CD8-positive, alpha-beta memory T cell (primary cell): Measurements from ENCODE around the gene EPN3. TPM values are rescaled to one million over a fixed set of nuclear protein-coding genes. Genes with fewer than 3 reads are reported as not detected.
A peak's percentile ranks its signal among the peaks of the same experiment; 100 is the strongest.

ENCODE experiments used
- CTCF ChIA-PET: fragments of 350-600 bp; sonication (Branson Sonifier 250); formaldehyde crosslinking; loops from one replicate; lab custom pipeline; 2021; ENCODE audit warnings: antibody characterized with exemption; lab: Charles Lee
- POLR2A ChIA-PET: fragments of 350-600 bp; sonication (Branson Sonifier 250); formaldehyde crosslinking; loops from one replicate; lab custom pipeline; 2021; ENCODE audit warnings: antibody characterized with exemption; lab: Charles Lee
- DNase-seq, 5 donors: peaks; one replicate each; pipeline versions ENCODE4 v3.0.0 to v3.0.0-alpha.2; 2020 to 2022; ENCODE audit warnings: mixed read lengths in 1 of 5
- H3K27ac ChIP-seq: one replicate; pipeline ENCODE4 v1.7.0; 2013; ENCODE audit warnings: low read depth, mild to moderate bottlenecking, low read length, moderate library complexity
- H3K27me3 ChIP-seq: 2 replicates; pipeline ENCODE4 v1.7.0; 2013; ENCODE audit warnings: low read length, mild to moderate bottlenecking; ENCODE audit not compliant: insufficient read depth, poor library complexity, severe bottlenecking
- H3K36me3 ChIP-seq: 2 replicates; pipeline ENCODE4 v1.7.0; 2013; ENCODE audit warnings: mild to moderate bottlenecking, low read length, moderate library complexity; ENCODE audit not compliant: insufficient read depth
- H3K4me1 ChIP-seq: 2 replicates; pipeline ENCODE4 v1.7.0; 2013; ENCODE audit warnings: mild to moderate bottlenecking, low read length, moderate library complexity; ENCODE audit not compliant: insufficient read depth
- H3K4me3 ChIP-seq: 2 replicates; pipeline ENCODE4 v1.7.0; 2013; ENCODE audit warnings: mild to moderate bottlenecking, low read length
- H3K9me3 ChIP-seq: 2 replicates; pipeline ENCODE4 v1.7.0; 2013; ENCODE audit warnings: mild to moderate bottlenecking, low read length
- H3K27ac Mint-ChIP-seq, 8 donors: one replicate each; pipeline ENCODE4 v1.8.0; 2020 to 2021; ENCODE audit warnings: mixed read lengths in 8 of 8, mild to moderate bottlenecking in 6 of 8, inconsistent platforms in 3 of 8, moderate library complexity in 3 of 8
- H3K27me3 Mint-ChIP-seq, 2 donors: one replicate each; pipeline ENCODE4 v1.8.0; 2020 to 2021; ENCODE audit warnings: mixed read lengths in 2 of 2, mild to moderate bottlenecking in 1 of 2, moderate library complexity in 1 of 2
- H3K36me3 Mint-ChIP-seq, 3 donors: one replicate each; pipeline ENCODE4 v1.8.0; 2020 to 2021; ENCODE audit warnings: mixed read lengths in 3 of 3, inconsistent platforms in 1 of 3, mild to moderate bottlenecking in 1 of 3
- H3K4me1 Mint-ChIP-seq, 3 donors: one replicate each; pipeline ENCODE4 v1.8.0; 2020 to 2021; ENCODE audit warnings: mixed read lengths in 3 of 3, inconsistent platforms in 1 of 3, mild to moderate bottlenecking in 1 of 3
- H3K4me3 Mint-ChIP-seq, 7 donors: one replicate each; pipeline ENCODE4 v1.8.0; 2020 to 2021; ENCODE audit warnings: mixed read lengths in 7 of 7, mild to moderate bottlenecking in 6 of 7, moderate library complexity in 4 of 7, inconsistent platforms in 2 of 7
- H3K9me3 Mint-ChIP-seq, 5 donors: one replicate each; pipeline ENCODE4 v1.8.0; 2020 to 2022; ENCODE audit warnings: mixed read lengths in 5 of 5, mild to moderate bottlenecking in 3 of 5, moderate library complexity in 2 of 5, inconsistent platforms in 1 of 5
- polyA plus RNA-seq: library from polyadenylated mRNA; unstranded; fragments of 300-500 nt; fragmentation: Illumina TruSeq; gene quantifications from one replicate; pipeline ENCODE4 v1.2.3, GENCODE V29; 2021
- total RNA-seq, 2 experiments: library from RNA; stranded (reverse); gene quantifications; one replicate each; pipeline ENCODE4 v1.2.3, GENCODE V29; 2021

Gene EPN3
- total and polyA plus RNA-seq, 3 experiments from 2014 or later = not detected

- Histone ChIP-seq H3K36me3 (no peaks in the 10 kb centered on the region), H3K9me3 (no peaks in the 10 kb centered on the region), H3K27me3 (peaks cover 44% of the 10 kb centered on the region), H3K4me3 (no peak overlapping the region), H3K4me1 (no peaks in the 10 kb centered on the region), H3K27ac (no peak overlapping the region)
- Mint-ChIP-seq H3K9me3 (no peaks in the 10 kb centered on the region), H3K36me3 (no peaks in the 10 kb centered on the region), H3K4me3 (peak overlapping the region in 1 of 7 donors; percentile 51), H3K27me3 (peaks cover 55 to 71% of the 10 kb centered on the region in 2 donors), H3K4me1 (peaks cover 0 to 24% (median 4%) of the 10 kb centered on the region in 3 donors), H3K27ac (no peak overlapping the region)
- POLR2A ChIA-PET = no interaction called here
- no peak for DNase-seq
- CTCF ChIA-PET = no interaction called here
Observed at GRCh38 chr17:50533185-50533584, 650 bp downstream of the EPN3 start.

- H3K4me1 Mint-ChIP-seq = peaks cover 0 to 24% (median 4%) of the 10 kb centered on the region in 3 donors
- peak overlapping the region in 2 of 8 donors; percentile 14 to 34 for H3K27ac Mint-ChIP-seq
- no peaks in the 10 kb centered on the region for H3K9me3 Mint-ChIP-seq
- peak overlapping the region in 1 of 7 donors; percentile 51 for H3K4me3 Mint-ChIP-seq
- no peaks in the 10 kb centered on the region for H3K36me3 Mint-ChIP-seq
- H3K4me3 ChIP-seq = no peak overlapping the region
- H3K27me3 ChIP-seq = peaks cover 44% of the 10 kb centered on the region
- CTCF ChIA-PET = no interaction called here
- no peak for DNase-seq
- H3K4me1 ChIP-seq = no peaks in the 10 kb centered on the region
- no peaks in the 10 kb centered on the region for H3K36me3 ChIP-seq
- no peaks in the 10 kb centered on the region for H3K9me3 ChIP-seq
- no peak overlapping the region for H3K27ac ChIP-seq
- H3K27me3 Mint-ChIP-seq = peaks cover 53 to 65% of the 10 kb centered on the region in 2 donors
- POLR2A ChIA-PET = no interaction called here
Observed at GRCh38 chr17:50533720-50534148, 1.2 kb downstream of the EPN3 start.

GRCh38 chr17:50534222-50534978 is 1.9 kb downstream of the EPN3 start:
- POLR2A ChIA-PET = no interaction called here
- Histone ChIP-seq H3K9me3 (no peaks in the 10 kb centered on the region), H3K27me3 (peaks cover 42% of the 10 kb centered on the region), H3K36me3 (no peaks in the 10 kb centered on the region), H3K27ac (no peak overlapping the region), H3K4me1 (no peaks in the 10 kb centered on the region), H3K4me3 (no peak overlapping the region)
- H3K9me3 Mint-ChIP-seq = no peaks in the 10 kb centered on the region
- H3K4me3 Mint-ChIP-seq = peak overlapping the region in 2 of 7 donors; percentile 34 to 51
- no peak for DNase-seq
- H3K27me3 Mint-ChIP-seq = peaks cover 53 to 59% of the 10 kb centered on the region in 2 donors
- no peaks in the 10 kb centered on the region for H3K36me3 Mint-ChIP-seq
- H3K27ac Mint-ChIP-seq = peak overlapping the region in 1 of 8 donors; percentile 54
- H3K4me1 Mint-ChIP-seq = peaks cover 0 to 24% (median 4%) of the 10 kb centered on the region in 3 donors
- CTCF ChIA-PET = no interaction called here

GRCh38 chr17:50534979-50535326 is 2.4 kb downstream of the EPN3 start:
- H3K27ac ChIP-seq = no peak overlapping the region
- H3K9me3 Mint-ChIP-seq = no peaks in the 10 kb centered on the region
- no peaks in the 10 kb centered on the region for H3K36me3 ChIP-seq
- no peaks in the 10 kb centered on the region for H3K9me3 ChIP-seq
- POLR2A ChIA-PET = no interaction called here
- peaks cover 37% of the 10 kb centered on the region for H3K27me3 ChIP-seq
- H3K36me3 Mint-ChIP-seq = no peaks in the 10 kb centered on the region
- H3K27me3 Mint-ChIP-seq = peaks cover 47 to 53% of the 10 kb centered on the region in 2 donors
- CTCF ChIA-PET = no interaction called here
- H3K4me1 ChIP-seq = no peaks in the 10 kb centered on the region
- H3K4me3 ChIP-seq = no peak overlapping the region
- DNase-seq = no peak
- peak overlapping the region in 1 of 7 donors; percentile 34 for H3K4me3 Mint-ChIP-seq
- peak overlapping the region in 1 of 8 donors; percentile 54 for H3K27ac Mint-ChIP-seq
- peaks cover 0 to 24% (median 4%) of the 10 kb centered on the region in 3 donors for H3K4me1 Mint-ChIP-seq

- no peak for DNase-seq
- Histone ChIP-seq H3K9me3 (no peaks in the 10 kb centered on the region), H3K4me1 (no peaks in the 10 kb centered on the region), H3K36me3 (no peaks in the 10 kb centered on the region), H3K27ac (no peak overlapping the region), H3K27me3 (peaks cover 32% of the 10 kb centered on the region), H3K4me3 (no peak overlapping the region)
- CTCF ChIA-PET = no interaction called here
- H3K27me3 Mint-ChIP-seq = peaks cover 43 to 49% of the 10 kb centered on the region in 2 donors
- H3K36me3 Mint-ChIP-seq = no peaks in the 10 kb centered on the region
- no peaks in the 10 kb centered on the region for H3K9me3 Mint-ChIP-seq
- peaks cover 0 to 24% (median 4%) of the 10 kb centered on the region in 3 donors for H3K4me1 Mint-ChIP-seq
- no peak overlapping the region for H3K4me3 Mint-ChIP-seq
- no peak overlapping the region for H3K27ac Mint-ChIP-seq
- POLR2A ChIA-PET = interaction anchor here (1.6 kb wide), 1 partner anchor 25 kb away, joined by 3 read pairs; the partner anchor contains the start of gene CACNA1G
Observed at GRCh38 chr17:50535407-50535806, 2.9 kb downstream of the EPN3 start.

- Histone ChIP-seq H3K27me3 (peaks cover 17% of the 10 kb centered on the region), H3K9me3 (no peaks in the 10 kb centered on the region), H3K4me1 (peaks cover 5% of the 10 kb centered on the region), H3K4me3 (no peak overlapping the region), H3K36me3 (no peaks in the 10 kb centered on the region), H3K27ac (no peak overlapping the region)
- ChIA-PET POLR2A (interaction anchor here (1.6 kb wide), 1 partner anchor 23 kb away, joined by 3 read pairs; the partner anchor contains the start of gene CACNA1G), CTCF (no interaction called here)
- peaks cover 4 to 27% (median 6%) of the 10 kb centered on the region in 3 donors for H3K4me1 Mint-ChIP-seq
- H3K9me3 Mint-ChIP-seq = no peaks in the 10 kb centered on the region
- H3K27ac Mint-ChIP-seq = peak overlapping the region in 1 of 8 donors; percentile 23
- peaks cover 29 to 33% of the 10 kb centered on the region in 2 donors for H3K27me3 Mint-ChIP-seq
- DNase-seq = no peak
- no peaks in the 10 kb centered on the region for H3K36me3 Mint-ChIP-seq
- H3K4me3 Mint-ChIP-seq = peak overlapping the region in 1 of 7 donors; percentile 59
Observed at GRCh38 chr17:50536683-50537646, 4.4 kb downstream of the EPN3 start.

- H3K27ac ChIP-seq = no peak overlapping the region
- ChIA-PET POLR2A (no interaction called here), CTCF (no interaction called here)
- Mint-ChIP-seq H3K9me3 (no peaks in the 10 kb centered on the region), H3K4me1 (peaks cover 12 to 26% (median 12%) of the 10 kb centered on the region in 3 donors), H3K36me3 (no peaks in the 10 kb centered on the region), H3K4me3 (no peak overlapping the region), H3K27me3 (peaks cover 23 to 25% of the 10 kb centered on the region in 2 donors), H3K27ac (peak overlapping the region in 1 of 8 donors; percentile 23)
- H3K9me3 ChIP-seq = no peaks in the 10 kb centered on the region
- H3K36me3 ChIP-seq = no peaks in the 10 kb centered on the region
- H3K27me3 ChIP-seq = peaks cover 8% of the 10 kb centered on the region
- H3K4me1 ChIP-seq = peaks cover 13% of the 10 kb centered on the region
- no peak for DNase-seq
- no peak overlapping the region for H3K4me3 ChIP-seq
Observed at GRCh38 chr17:50537721-50538548, 5.4 kb downstream of the EPN3 start.
